HL-60 (cell line): ENCODE data around the gene MYH2.

Experiments
- DNase-seq, 2 experiments: peaks; one replicate each; pipeline ENCODE4 v3.0.0-alpha.2; 2010 to 2020; ENCODE audit warnings: low read depth in 1 of 2, low spot score in 1 of 2
- H3K27ac ChIP-seq: fragments of 250-450 bp; sonication (Bioruptor Pico); replicated peaks from 2 replicates; pipeline ENCODE4 v1.5.1; 2020; ENCODE audit warnings: mild to moderate bottlenecking, moderate library complexity
- H3K27me3 ChIP-seq: fragments of 250-450 bp; sonication (Bioruptor Pico); 2 replicates; pipeline ENCODE4 v1.5.1; 2021; ENCODE audit warnings: mild to moderate bottlenecking, moderate library complexity; ENCODE audit not compliant: insufficient read depth, poor library complexity, severe bottlenecking
- H3K4me3 ChIP-seq: replicated peaks from 2 replicates; pipeline ENCODE4 v1.5.1; 2011; ENCODE audit warnings: mild to moderate bottlenecking, control low read depth, low read length; ENCODE audit not compliant: insufficient read depth
- CTCF ChIP-seq: IDR thresholded peaks from one replicate; pipeline ENCODE4 v1.5.1; 2011; ENCODE audit warnings: low read length, control low read depth, inconsistent platforms; ENCODE audit not compliant: insufficient read depth
- GABPA ChIP-seq: IDR thresholded peaks from 2 replicates; pipeline ENCODE4 v1.6.1; 2012; ENCODE audit warnings: low read depth
- POLR2AphosphoS5 ChIP-seq: IDR thresholded peaks from 2 replicates; pipeline ENCODE4 v1.6.1; 2012; ENCODE audit warnings: low read depth
- REST ChIP-seq: IDR thresholded peaks from 2 replicates; pipeline ENCODE4 v1.6.1; 2012; ENCODE audit warnings: low read depth; ENCODE audit not compliant: insufficient replicate concordance
- SPI1 ChIP-seq: IDR thresholded peaks from 2 replicates; pipeline ENCODE4 v1.6.1; 2012; ENCODE audit warnings: low read depth, mild to moderate bottlenecking, borderline replicate concordance

The MYH2 gene

GRCh38 chr17:10526517-10526916, 22.9 kb downstream of the MYH2 start:
- TF ChIP-seq CTCF, result no peak
- TF ChIP-seq GABPA, result no peak
- no peak for TF ChIP-seq POLR2AphosphoS5
- no peak for TF ChIP-seq REST
- TF ChIP-seq SPI1, result no peak
- H3K4me3 ChIP-seq, result no peak overlapping the region
- DNase-seq, result no peak
- H3K27me3 ChIP-seq, result no peaks in the 10 kb centered on the region
- no peak overlapping the region for H3K27ac ChIP-seq

- no peak overlapping the region for H3K27ac ChIP-seq
- H3K27me3 ChIP-seq, result no peaks in the 10 kb centered on the region
- no peak for DNase-seq
- TF ChIP-seq REST (no peak), SPI1 (no peak), GABPA (no peak), CTCF (no peak), POLR2AphosphoS5 (no peak)
- no peak overlapping the region for H3K4me3 ChIP-seq
Observed at GRCh38 chr17:10523064-10523463, 26.4 kb downstream of the MYH2 start.

- Histone ChIP-seq H3K4me3 (no peak overlapping the region), H3K27me3 (no peaks in the 10 kb centered on the region), H3K27ac (no peak overlapping the region)
- no peak for DNase-seq
- TF ChIP-seq REST, result no peak
- TF ChIP-seq SPI1, result no peak
- TF ChIP-seq POLR2AphosphoS5, result no peak
- TF ChIP-seq CTCF, result no peak
- no peak for TF ChIP-seq GABPA
Observed at GRCh38 chr17:10521949-10522348, 27.5 kb downstream of the MYH2 start.
